Ramos (cell line): ENCODE data around the gene PCBP1.

Experiments used
- in situ Hi-C: fragments of 300-500 bp; cut with MboI; formaldehyde crosslinking; loops from one replicate; pipeline ENCODE4 v1.14.3; 2022; ENCODE audit warnings: low sequenced_read_pairs; ENCODE audit not compliant: unreplicated experiment

The PCBP1 gene

GRCh38 chr2:70080610-70081200 lies 6.6 kb upstream of the PCBP1 start:
- in situ Hi-C loops, result loop anchor here (25.0 kb wide), 1 partner anchor 1693 kb away; no protein-coding TSS in a partner anchor

DNA sequence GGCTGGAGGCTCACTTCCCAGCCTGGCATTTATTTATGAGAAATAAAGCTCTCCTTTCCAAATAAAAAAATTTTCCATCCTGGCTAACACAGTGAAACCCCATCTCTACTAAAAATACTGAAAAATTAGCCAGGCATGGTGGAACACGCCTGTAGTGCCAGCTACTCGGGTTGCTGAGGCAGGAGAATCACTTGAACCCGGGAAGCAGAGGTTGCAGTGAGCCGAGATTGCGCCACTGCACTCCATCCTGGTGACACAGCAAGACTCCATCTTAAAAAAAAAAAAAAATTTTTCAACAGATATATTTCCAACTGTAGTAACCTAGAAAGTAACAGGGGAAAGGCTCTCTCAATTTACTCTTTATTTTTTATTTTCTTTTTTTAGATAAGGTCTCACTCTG lies 6.1 kb upstream of the PCBP1 start:
- in situ Hi-C loops, result loop anchor here (25.0 kb wide), 1 partner anchor 1694 kb away; no protein-coding TSS in a partner anchor

DNA sequence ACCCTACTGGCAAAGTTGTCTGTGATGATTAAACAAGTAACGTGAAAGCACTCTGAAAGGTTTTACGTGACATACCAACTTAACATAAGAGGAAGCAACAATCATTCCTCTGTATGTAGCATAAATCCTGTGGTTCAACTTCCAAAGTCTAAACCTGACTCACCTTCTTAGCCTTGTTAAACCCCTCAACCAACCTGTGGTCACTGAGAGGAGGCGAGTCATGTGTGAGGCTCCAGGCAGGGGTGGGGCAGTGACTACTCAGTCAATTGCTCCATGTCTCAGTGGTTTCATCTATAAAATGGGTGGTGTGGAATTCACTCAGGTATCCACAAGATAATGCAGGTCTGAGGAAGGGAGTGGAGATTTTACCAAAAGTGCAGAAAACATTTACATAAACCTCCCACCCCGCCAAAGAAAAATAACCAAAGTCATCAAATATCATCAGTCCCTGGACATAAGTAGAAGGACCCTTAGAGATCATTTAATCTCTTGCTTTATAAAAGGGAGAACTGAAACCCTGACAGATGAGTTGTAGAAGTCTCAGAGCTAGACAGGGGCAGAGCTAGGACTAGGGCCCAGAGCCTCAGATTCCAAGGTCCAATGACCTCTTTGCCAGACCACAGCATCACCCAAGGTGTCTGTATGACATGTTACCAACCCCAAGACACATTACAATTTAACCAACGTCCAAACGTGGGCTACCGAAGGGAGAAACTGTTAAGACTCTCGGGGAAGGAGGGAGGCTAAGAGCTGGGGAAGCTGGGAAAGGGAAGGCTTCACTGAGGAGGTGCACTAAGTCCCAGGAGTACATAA lies 3.7 kb upstream of the PCBP1 start:
- in situ Hi-C loops, result loop anchor here (25.0 kb wide), 1 partner anchor 1696 kb away; no protein-coding TSS in a partner anchor

DNA sequence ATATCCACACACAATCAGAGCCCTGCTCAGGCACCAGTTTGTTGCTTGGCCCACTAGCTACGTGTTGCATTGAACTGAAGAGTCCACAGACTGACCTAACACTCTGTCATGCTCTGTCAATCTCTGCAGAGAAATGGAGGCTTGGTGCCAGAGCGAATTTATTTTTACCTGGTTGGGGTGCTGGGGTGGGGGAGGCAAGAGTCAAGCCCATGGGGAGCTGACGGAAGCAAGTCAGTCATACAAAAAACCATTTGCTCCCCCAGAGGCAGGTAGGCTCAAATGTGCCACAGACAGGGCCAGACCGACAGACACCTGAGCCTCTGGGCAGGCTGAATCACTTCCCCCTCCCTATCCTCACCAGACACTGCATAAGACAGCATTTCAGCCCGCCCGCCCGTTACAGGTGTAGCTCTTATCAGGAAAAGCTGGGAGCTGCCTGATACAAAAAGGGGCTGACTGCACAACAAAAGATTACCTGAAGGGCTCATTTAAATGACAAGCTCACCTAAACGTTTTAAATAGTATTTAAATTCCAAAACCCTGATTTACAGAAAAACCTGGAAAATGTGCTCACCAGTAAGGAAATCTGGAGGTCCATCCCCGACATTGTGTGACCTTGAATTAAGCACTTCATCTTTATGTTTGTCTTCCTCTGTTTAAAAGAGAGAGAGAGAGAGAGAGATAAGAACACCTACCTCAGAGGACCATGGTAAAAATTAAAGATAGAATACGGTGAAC lies 2.1 kb upstream of the PCBP1 start:
- in situ Hi-C loops, result loop anchor here (25.0 kb wide), 1 partner anchor 1698 kb away; no protein-coding TSS in a partner anchor

DNA sequence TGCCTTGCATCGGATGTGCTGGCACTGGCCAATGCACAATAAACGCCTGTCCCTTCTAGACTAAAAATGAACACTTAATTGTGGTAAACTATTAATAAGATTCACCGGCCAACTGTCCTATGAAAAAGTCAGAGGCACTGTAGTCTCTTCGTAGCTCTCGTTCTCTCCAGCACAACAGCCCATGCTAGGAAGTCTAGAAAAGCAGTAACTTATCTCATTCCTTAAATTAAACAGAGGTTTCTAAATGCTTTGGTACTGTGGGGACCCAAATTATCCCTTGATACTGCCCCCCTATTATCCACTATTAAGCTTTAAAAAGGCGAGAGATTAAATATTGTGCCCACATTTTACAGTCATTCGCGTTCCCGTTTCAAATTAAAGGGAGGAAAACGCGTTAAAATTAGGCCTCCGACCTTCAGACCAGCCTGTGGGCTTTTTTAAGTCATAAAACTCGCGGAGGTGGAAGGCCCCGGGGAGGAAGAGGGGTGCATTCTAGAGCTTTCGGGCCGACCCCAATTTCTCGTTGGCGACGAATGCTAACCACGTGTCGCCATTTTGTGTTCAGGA lies 1.5 kb upstream of the PCBP1 start:
- in situ Hi-C loops, result loop anchor here (25.0 kb wide), 1 partner anchor 1698 kb away; no protein-coding TSS in a partner anchor

- in situ Hi-C loops, result loop anchor here (25.0 kb wide), 1 partner anchor 1699 kb away; no protein-coding TSS in a partner anchor
Observed at GRCh38 chr2:70086278-70086837, 919 bp upstream of the PCBP1 start.

- in situ Hi-C loops, result loop anchor here (25.0 kb wide), 1 partner anchor 1701 kb away; no protein-coding TSS in a partner anchor
Observed at GRCh38 chr2:70087702-70088597, 673 bp downstream of the PCBP1 start.

DNA sequence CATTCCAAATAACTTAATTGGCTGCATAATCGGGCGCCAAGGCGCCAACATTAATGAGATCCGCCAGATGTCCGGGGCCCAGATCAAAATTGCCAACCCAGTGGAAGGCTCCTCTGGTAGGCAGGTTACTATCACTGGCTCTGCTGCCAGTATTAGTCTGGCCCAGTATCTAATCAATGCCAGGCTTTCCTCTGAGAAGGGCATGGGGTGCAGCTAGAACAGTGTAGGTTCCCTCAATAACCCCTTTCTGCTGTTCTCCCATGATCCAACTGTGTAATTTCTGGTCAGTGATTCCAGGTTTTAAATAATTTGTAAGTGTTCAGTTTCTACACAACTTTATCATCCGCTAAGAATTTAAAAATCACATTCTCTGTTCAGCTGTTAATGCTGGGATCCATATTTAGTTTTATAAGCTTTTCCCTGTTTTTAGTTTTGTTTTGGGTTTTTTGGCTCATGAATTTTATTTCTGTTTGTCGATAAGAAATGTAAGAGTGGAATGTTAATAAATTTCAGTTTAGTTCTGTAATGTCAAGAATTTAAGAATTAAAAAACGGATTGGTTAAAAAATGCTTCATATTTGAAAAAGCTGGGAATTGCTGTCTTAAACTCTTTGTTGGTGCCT lies 1.4 kb downstream of the PCBP1 start:
- in situ Hi-C loops, result loop anchor here (25.0 kb wide), 1 partner anchor 1701 kb away; no protein-coding TSS in a partner anchor

DNA sequence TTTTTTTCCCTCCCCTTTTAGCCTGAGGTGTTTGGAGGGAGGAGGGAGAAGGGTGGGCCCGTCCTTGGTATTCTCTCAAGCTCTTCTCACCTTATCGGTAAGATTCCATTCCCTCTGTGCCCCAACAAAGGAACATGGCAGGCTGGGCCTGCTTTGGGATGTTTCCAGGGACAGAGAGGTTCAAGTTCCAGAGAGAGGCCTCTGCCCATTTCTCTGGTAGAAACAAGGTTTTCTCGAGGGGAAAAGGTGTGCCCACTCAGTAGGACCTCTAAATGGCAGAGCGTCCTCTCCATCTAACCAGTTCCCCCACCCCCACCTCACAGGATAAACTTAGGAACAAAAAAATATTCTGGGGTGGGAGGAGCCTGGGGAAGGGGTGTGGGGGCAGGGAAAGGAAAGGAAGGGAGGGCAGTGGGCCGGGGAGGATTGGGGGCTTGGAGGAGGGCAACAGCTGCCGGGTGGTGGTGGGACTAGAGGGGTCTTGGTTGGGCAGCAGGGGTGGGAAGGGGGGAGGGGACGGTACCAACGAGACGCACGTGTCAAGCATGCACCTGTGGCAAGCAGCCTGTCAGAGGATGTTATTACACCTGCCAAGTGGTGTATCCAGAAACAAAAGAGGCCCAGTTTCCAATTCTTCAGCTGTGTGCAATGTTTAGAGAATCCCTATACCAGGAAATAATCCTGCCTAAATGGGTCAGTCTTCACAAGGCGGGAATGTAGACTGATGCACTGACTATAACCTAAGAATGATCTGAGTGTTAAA lies 2.1 kb downstream of the PCBP1 start:
- in situ Hi-C loops, result loop anchor here (25.0 kb wide), 1 partner anchor 1702 kb away; no protein-coding TSS in a partner anchor

GRCh38 chr2:70089983-70090525 lies 2.8 kb downstream of the PCBP1 start:
- in situ Hi-C loops, result loop anchor here (5.0 to 25.0 kb wide), 2 partner anchors 42 to 1703 kb away; no protein-coding TSS in a partner anchor

DNA sequence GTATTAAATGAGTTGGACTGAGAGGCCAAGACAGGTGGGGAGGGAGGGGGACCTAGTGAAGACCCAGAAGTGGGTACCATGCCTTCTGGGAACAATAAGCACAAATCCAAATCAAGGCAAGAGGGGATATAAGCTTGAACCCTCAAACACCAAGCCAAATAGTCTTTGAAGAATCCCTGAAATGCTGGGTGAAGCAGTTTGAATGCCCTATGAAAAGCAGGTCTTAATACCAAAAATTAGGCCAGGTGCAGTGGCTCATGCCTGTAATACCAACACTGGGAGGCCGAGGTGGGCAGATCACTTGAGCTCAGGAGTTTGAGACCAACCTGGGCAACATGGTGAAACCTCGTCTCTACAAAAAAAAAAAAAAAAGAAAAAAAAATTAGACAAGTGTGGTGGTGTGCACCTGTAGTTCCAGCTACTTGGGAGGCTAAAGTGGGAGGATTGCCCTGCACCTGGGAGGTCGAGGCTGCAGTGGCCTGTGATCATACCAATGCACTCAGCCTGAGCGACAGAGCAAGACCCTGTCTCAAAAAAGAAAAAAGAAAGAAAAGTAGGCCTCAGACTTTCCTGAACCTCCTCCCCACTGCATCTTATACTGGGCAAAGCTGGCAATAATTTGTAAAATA lies 3.5 kb downstream of the PCBP1 start:
- in situ Hi-C loops, result loop anchor here (5.0 to 25.0 kb wide), 2 partner anchors 41 to 1704 kb away; no protein-coding TSS in a partner anchor

DNA sequence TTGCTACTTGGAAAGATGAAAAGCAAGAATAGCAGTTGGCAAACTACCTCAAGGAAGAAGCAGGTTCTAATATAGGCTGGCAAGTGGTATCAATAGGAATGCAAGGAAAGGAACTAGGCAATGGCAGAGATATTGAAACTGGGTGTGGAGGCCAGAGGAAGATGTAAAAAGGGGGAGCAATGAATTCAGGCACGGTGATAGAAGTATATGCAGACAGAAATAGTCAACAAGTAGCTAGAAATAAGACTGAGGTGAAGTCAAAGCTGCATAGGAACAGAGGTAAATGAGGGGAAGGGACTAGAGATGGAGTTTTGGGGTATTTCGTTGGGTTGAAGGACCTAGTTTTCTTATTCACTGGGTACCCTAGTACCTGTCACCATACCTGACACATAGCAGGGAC lies 4.1 kb downstream of the PCBP1 start:
- in situ Hi-C loops, result loop anchor here (5.0 to 25.0 kb wide), 2 partner anchors 41 to 1704 kb away; no protein-coding TSS in a partner anchor

- in situ Hi-C loops, result loop anchor here (5.0 to 25.0 kb wide), 2 partner anchors 40 to 1705 kb away; no protein-coding TSS in a partner anchor
Observed at GRCh38 chr2:70091816-70092215, 4.5 kb downstream of the PCBP1 start.

GRCh38 chr2:70092576-70093243 lies 5.4 kb downstream of the PCBP1 start:
- in situ Hi-C loops, result loop anchor here (5.0 to 25.0 kb wide), 2 partner anchors 40 to 1705 kb away; no protein-coding TSS in a partner anchor

- in situ Hi-C loops, result loop anchor here (5.0 to 25.0 kb wide), 2 partner anchors 38 to 1707 kb away; no protein-coding TSS in a partner anchor
Observed at GRCh38 chr2:70094171-70094977, 7.1 kb downstream of the PCBP1 start.
